Adipocyte (in vitro differentiated cells): ENCODE data around the gene GREM2.
A peak's percentile ranks its signal among the peaks of the same experiment; 100 is the strongest.

Experiments
- DNase-seq: peaks from one replicate; pipeline ENCODE4 v3.0.0-alpha.2; 2015; ENCODE audit warnings: low read depth
- H3K27me3 ChIP-seq: replicated peaks from 2 replicates; pipeline ENCODE4 v1.7.0; 2013; ENCODE audit warnings: mild to moderate bottlenecking, low read length, moderate library complexity; ENCODE audit not compliant: control insufficient read depth, insufficient read depth
- H3K36me3 ChIP-seq: 2 replicates; pipeline ENCODE4 v1.7.0; 2013; ENCODE audit warnings: low read length, mild to moderate bottlenecking, moderate library complexity; ENCODE audit not compliant: control insufficient read depth, insufficient read depth, severe bottlenecking
- H3K4me1 ChIP-seq: 2 replicates; pipeline ENCODE4 v1.7.0; 2013; ENCODE audit warnings: mild to moderate bottlenecking, low read length, moderate library complexity; ENCODE audit not compliant: control insufficient read depth, insufficient read depth
- H3K4me3 ChIP-seq: 2 replicates; pipeline ENCODE4 v1.7.0; 2013; ENCODE audit warnings: mild to moderate bottlenecking, low read length, moderate library complexity
- H3K9ac ChIP-seq: 2 replicates; pipeline ENCODE4 v1.7.0; 2013; ENCODE audit warnings: mild to moderate bottlenecking, low read length, moderate library complexity
- H3K9me3 ChIP-seq: 2 replicates; pipeline ENCODE4 v1.7.0; 2013; ENCODE audit warnings: mild to moderate bottlenecking, low read length, moderate library complexity; ENCODE audit not compliant: control insufficient read depth

The GREM2 gene

DNA sequence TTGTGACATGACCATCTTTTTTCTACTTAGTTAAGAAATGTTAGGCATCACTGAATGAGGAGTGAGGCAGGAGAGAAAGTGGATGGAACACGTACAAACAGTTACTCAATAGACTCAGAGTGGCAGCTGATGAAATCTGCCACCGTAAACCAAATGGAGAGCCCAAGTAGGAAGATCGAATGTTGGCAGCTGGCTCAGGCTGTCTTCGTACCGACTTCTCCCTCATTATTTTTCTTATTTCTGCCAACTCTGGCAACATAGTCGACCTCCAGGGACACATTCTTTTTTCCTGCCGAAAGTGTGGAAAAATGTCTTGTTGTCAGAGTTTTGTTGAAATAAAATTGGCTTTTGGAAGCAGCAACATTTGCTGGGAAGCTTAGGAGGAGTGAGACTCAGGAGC is 143.3 kb downstream of the GREM2 start:
- no peaks in the 10 kb centered on the region for H3K9me3 ChIP-seq

DNA sequence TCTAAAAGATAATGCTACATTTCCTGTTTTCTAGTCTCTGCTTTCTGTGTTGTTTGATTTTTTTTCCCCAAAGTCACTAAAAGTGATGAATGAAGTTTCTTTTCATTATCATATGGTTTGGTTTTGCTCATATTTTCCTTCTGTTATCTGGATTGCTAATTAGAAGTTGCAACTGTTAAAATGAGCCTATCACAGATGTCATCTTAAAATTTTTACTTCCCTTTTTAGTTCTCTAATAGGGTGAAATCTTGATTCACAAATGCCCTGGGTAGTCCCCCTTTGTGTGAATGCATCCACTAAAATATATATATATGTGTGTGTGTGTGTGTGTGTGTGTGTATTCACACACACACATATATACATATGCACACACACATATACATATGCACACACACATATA is 144.1 kb downstream of the GREM2 start:
- H3K36me3 ChIP-seq: no peaks in the 10 kb centered on the region
- DNase-seq: no peak
- H3K9ac ChIP-seq: no peak overlapping the region
- H3K4me3 ChIP-seq: no peak overlapping the region
- peaks cover 22% of the 10 kb centered on the region for H3K4me1 ChIP-seq
- no peaks in the 10 kb centered on the region for H3K9me3 ChIP-seq
- H3K27me3 ChIP-seq: no peaks in the 10 kb centered on the region

More for the DNA sequence above, 143.3 kb downstream of the GREM2 start:
- Histone ChIP-seq H3K4me3 (peak overlapping the region; percentile 25), H3K9ac (peak overlapping the region; percentile 1), H3K27me3 (no peaks in the 10 kb centered on the region), H3K36me3 (no peaks in the 10 kb centered on the region), H3K4me1 (peaks cover 29% of the 10 kb centered on the region)
- DNase-seq: no peak

- Histone ChIP-seq H3K9ac (no peak overlapping the region), H3K27me3 (no peaks in the 10 kb centered on the region), H3K4me3 (no peak overlapping the region), H3K4me1 (peaks cover 21% of the 10 kb centered on the region), H3K36me3 (no peaks in the 10 kb centered on the region), H3K9me3 (no peaks in the 10 kb centered on the region)
- no peak for DNase-seq
Measured at GRCh38 chr1:240466509-240466908, 145.4 kb downstream of the GREM2 start.

DNA sequence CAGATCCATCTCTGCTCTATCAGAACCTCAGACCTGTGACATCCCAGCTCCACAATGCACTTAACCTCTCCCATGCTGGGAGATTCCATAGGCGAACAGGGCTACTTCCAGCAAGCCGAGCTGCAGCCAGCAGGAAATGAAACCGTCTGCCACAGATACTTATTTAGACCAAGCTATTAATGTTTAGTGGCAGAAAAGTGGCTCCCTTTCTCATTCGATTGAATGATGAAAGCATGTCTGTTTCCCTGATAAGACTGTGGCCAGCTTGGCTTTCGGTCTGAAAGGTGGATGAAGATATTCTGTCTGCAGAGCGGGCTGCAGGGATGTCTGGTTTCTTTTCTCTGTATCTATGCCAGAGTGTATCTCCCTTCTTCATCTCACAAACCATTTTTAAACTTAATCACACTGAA is 146.4 kb downstream of the GREM2 start:
- H3K36me3 ChIP-seq: no peaks in the 10 kb centered on the region
- no peaks in the 10 kb centered on the region for H3K27me3 ChIP-seq
- no peak overlapping the region for H3K9ac ChIP-seq
- no peaks in the 10 kb centered on the region for H3K9me3 ChIP-seq
- peaks cover 21% of the 10 kb centered on the region for H3K4me1 ChIP-seq
- DNase-seq: no peak
- no peak overlapping the region for H3K4me3 ChIP-seq

GRCh38 chr1:240464099-240464498 is 147.9 kb downstream of the GREM2 start:
- Histone ChIP-seq H3K36me3 (no peaks in the 10 kb centered on the region), H3K9ac (no peak overlapping the region), H3K4me1 (peaks cover 17% of the 10 kb centered on the region), H3K4me3 (no peak overlapping the region), H3K9me3 (no peaks in the 10 kb centered on the region), H3K27me3 (no peaks in the 10 kb centered on the region)
- DNase-seq: no peak

GRCh38 chr1:240462766-240463395 is 149.1 kb downstream of the GREM2 start:
- Histone ChIP-seq H3K4me3 (no peak overlapping the region), H3K9ac (no peak overlapping the region), H3K27me3 (no peaks in the 10 kb centered on the region), H3K36me3 (no peaks in the 10 kb centered on the region), H3K4me1 (peaks cover 12% of the 10 kb centered on the region), H3K9me3 (no peaks in the 10 kb centered on the region)
- peak; percentile 15 for DNase-seq

DNA sequence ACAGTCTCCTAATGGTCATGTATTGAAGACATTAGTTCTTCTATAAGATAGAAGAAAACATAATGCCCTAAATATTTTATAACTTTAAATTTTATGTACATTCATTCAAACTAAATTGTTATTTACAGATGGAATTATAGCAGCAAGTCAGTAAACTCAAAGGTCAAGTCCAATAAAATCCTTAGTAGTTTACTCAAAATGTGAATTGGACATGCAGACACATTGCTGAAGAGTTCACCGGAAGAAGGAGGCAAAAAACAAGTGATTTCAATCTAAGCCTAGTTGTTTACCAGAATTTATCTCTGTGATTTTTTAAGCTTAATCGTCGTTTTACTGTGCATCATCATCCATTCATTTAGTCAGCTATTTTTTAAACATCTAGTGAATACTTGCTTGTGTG is 149.7 kb downstream of the GREM2 start:
- no peak for DNase-seq
- no peaks in the 10 kb centered on the region for H3K9me3 ChIP-seq
- no peak overlapping the region for H3K4me3 ChIP-seq
- H3K36me3 ChIP-seq: no peaks in the 10 kb centered on the region
- peaks cover 12% of the 10 kb centered on the region for H3K4me1 ChIP-seq
- no peaks in the 10 kb centered on the region for H3K27me3 ChIP-seq
- H3K9ac ChIP-seq: no peak overlapping the region

- H3K36me3 ChIP-seq: no peaks in the 10 kb centered on the region
- H3K9ac ChIP-seq: no peak overlapping the region
- no peaks in the 10 kb centered on the region for H3K9me3 ChIP-seq
- peaks cover 3% of the 10 kb centered on the region for H3K4me1 ChIP-seq
- H3K4me3 ChIP-seq: no peak overlapping the region
- H3K27me3 ChIP-seq: no peaks in the 10 kb centered on the region
- no peak for DNase-seq
Measured at GRCh38 chr1:240457203-240457602, 154.8 kb downstream of the GREM2 start.

GRCh38 chr1:240455228-240455821 is 156.6 kb downstream of the GREM2 start:
- H3K4me1 ChIP-seq: peaks cover 3% of the 10 kb centered on the region
- no peaks in the 10 kb centered on the region for H3K36me3 ChIP-seq
- H3K9me3 ChIP-seq: no peaks in the 10 kb centered on the region
- H3K9ac ChIP-seq: no peak overlapping the region
- no peak overlapping the region for H3K4me3 ChIP-seq
- no peak for DNase-seq
- H3K27me3 ChIP-seq: no peaks in the 10 kb centered on the region

GRCh38 chr1:240445369-240445768 is 166.6 kb downstream of the GREM2 start:
- H3K9me3 ChIP-seq: no peaks in the 10 kb centered on the region
- no peak for DNase-seq
- H3K4me1 ChIP-seq: peaks cover 11% of the 10 kb centered on the region
- no peaks in the 10 kb centered on the region for H3K36me3 ChIP-seq
- no peak overlapping the region for H3K4me3 ChIP-seq
- H3K9ac ChIP-seq: no peak overlapping the region
- no peaks in the 10 kb centered on the region for H3K27me3 ChIP-seq

GRCh38 chr1:240441669-240442068 is 170.3 kb downstream of the GREM2 start:
- no peaks in the 10 kb centered on the region for H3K9me3 ChIP-seq
- peaks cover 11% of the 10 kb centered on the region for H3K4me1 ChIP-seq
- DNase-seq: no peak
- H3K36me3 ChIP-seq: peaks cover 5% of the 10 kb centered on the region
- no peak overlapping the region for H3K4me3 ChIP-seq
- no peaks in the 10 kb centered on the region for H3K27me3 ChIP-seq
- no peak overlapping the region for H3K9ac ChIP-seq
